Ovary (tissue), 3 donors: ENCODE measurements around the gene SBF2.

Experiments
- POLR2A ChIP-seq: fragments of 450-650 bp; IDR thresholded peaks from one replicate; pipeline ENCODE4 v1.6.1; 2017; ENCODE audit warnings: antibody characterized with exemption, mild to moderate bottlenecking, moderate library complexity
- TF ChIP-seq, protein P1 (sequence below), 3 donors: fragments of 450-650 bp in 2 of 3; fragments of 200-600 bp in 1 of 3; IDR thresholded peaks; one replicate each; pipeline versions ENCODE4 v1.5.1 to v1.8.0; 2016 to 2022; ENCODE audit warnings: antibody characterized with exemption in 3 of 3, mild to moderate bottlenecking in 1 of 3
- donor health status: DM: no; HTN: no; CAD: no.

DNA sequence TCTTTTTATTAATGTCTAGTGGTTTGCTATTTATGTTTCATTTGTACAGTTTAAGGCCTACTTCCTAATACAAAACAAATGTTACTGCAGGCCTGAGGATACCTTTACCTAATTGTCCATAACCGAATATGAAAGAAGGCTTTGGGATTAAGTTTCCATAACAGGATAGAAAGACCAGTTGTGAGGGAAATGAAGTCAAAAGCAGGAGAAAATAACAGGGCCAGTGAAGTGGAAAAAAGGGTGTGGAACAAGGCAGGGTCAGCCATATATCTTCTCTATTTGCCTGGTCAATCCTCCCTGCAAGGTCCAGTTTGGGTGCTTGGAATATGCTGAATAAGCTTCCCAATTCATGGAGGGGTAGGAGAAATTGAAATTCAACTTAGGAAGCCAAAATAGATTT is 418.6 kb downstream of the SBF2 start:
- TF ChIP-seq, protein P1, sequence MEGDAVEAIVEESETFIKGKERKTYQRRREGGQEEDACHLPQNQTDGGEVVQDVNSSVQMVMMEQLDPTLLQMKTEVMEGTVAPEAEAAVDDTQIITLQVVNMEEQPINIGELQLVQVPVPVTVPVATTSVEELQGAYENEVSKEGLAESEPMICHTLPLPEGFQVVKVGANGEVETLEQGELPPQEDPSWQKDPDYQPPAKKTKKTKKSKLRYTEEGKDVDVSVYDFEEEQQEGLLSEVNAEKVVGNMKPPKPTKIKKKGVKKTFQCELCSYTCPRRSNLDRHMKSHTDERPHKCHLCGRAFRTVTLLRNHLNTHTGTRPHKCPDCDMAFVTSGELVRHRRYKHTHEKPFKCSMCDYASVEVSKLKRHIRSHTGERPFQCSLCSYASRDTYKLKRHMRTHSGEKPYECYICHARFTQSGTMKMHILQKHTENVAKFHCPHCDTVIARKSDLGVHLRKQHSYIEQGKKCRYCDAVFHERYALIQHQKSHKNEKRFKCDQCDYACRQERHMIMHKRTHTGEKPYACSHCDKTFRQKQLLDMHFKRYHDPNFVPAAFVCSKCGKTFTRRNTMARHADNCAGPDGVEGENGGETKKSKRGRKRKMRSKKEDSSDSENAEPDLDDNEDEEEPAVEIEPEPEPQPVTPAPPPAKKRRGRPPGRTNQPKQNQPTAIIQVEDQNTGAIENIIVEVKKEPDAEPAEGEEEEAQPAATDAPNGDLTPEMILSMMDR (IDR thresholded peaks at IDR 0.05), result no peak
- TF ChIP-seq POLR2A, result no peak
